Activated naive CD4-positive, alpha-beta T cell treated with anti-CD3 and anti-CD28 coated beads, Interleukin-2, amount 10 ng/mL, durations not matched to agents 7 days and 5 days (primary cell): ENCODE measurements around the gene CLSTN1.

Source experiments
- CTCF ChIA-PET: fragments of 350-600 bp; sonication (Branson Sonifier 250); formaldehyde crosslinking; loops from one replicate; lab custom pipeline; 2021; ENCODE audit warnings: antibody characterized with exemption; lab: Charles Lee
- DNase-seq: peaks from one replicate; pipeline ENCODE4 v3.0.0-alpha.2; 2020
- H3K27ac Mint-ChIP-seq: one replicate; pipeline ENCODE4 v1.8.0; 2021; ENCODE audit warnings: mild to moderate bottlenecking, moderate library complexity, mixed read lengths
- H3K27me3 Mint-ChIP-seq: one replicate; pipeline ENCODE4 v1.8.0; 2021; ENCODE audit warnings: mild to moderate bottlenecking, mixed read lengths
- H3K36me3 Mint-ChIP-seq: one replicate; pipeline ENCODE4 v1.8.0; 2021; ENCODE audit warnings: mixed read lengths
- H3K4me1 Mint-ChIP-seq: one replicate; pipeline ENCODE4 v1.8.0; 2021; ENCODE audit warnings: mixed read lengths
- H3K4me3 Mint-ChIP-seq: one replicate; pipeline ENCODE4 v1.8.0; 2021; ENCODE audit warnings: mild to moderate bottlenecking, moderate library complexity, mixed read lengths
- H3K9me3 Mint-ChIP-seq: one replicate; pipeline ENCODE4 v1.8.0; 2021; ENCODE audit warnings: mixed read lengths

The CLSTN1 gene

GRCh38 chr1:9846611-9847171 is 22.9 kb upstream of the CLSTN1 start:
- peaks cover 29% of the 10 kb centered on the region for H3K4me1 Mint-ChIP-seq
- no peak overlapping the region for H3K27ac Mint-ChIP-seq
- DNase-seq, result no peak
- H3K4me3 Mint-ChIP-seq, result no peak overlapping the region
- H3K27me3 Mint-ChIP-seq, result peaks cover 34% of the 10 kb centered on the region
- CTCF ChIA-PET, result interaction anchor here (1.5 to 2.0 kb wide), 2 partner anchors 15 to 62 kb away, joined by 3 to 11 read pairs; no protein-coding TSS in a partner anchor
- no peaks in the 10 kb centered on the region for H3K36me3 Mint-ChIP-seq
- no peaks in the 10 kb centered on the region for H3K9me3 Mint-ChIP-seq

- Mint-ChIP-seq H3K27ac (no peak overlapping the region), H3K4me1 (peaks cover 26% of the 10 kb centered on the region)
Measured at GRCh38 chr1:9845914-9846313, 22.1 kb upstream of the CLSTN1 start.

GRCh38 chr1:9844756-9845155 is 21.0 kb upstream of the CLSTN1 start:
- H3K4me3 Mint-ChIP-seq, result no peak overlapping the region
- H3K36me3 Mint-ChIP-seq, result no peaks in the 10 kb centered on the region
- H3K4me1 Mint-ChIP-seq, result peaks cover 15% of the 10 kb centered on the region
- CTCF ChIA-PET, result interaction anchor here (0.9 kb wide), 1 partner anchor 61 kb away, joined by 3 read pairs; no protein-coding TSS in a partner anchor
- H3K27ac Mint-ChIP-seq, result no peak overlapping the region
- DNase-seq, result no peak
- H3K9me3 Mint-ChIP-seq, result no peaks in the 10 kb centered on the region
- peaks cover 41% of the 10 kb centered on the region for H3K27me3 Mint-ChIP-seq

More at GRCh38 chr1:9845914-9846313, 22.1 kb upstream of the CLSTN1 start:
- CTCF ChIA-PET, result interaction anchor here (0.9 kb wide), 1 partner anchor 62 kb away, joined by 3 read pairs; no protein-coding TSS in a partner anchor
- Mint-ChIP-seq H3K27me3 (peaks cover 36% of the 10 kb centered on the region), H3K9me3 (no peaks in the 10 kb centered on the region), H3K4me3 (no peak overlapping the region), H3K36me3 (no peaks in the 10 kb centered on the region)
- no peak for DNase-seq

- no peak for DNase-seq
- CTCF ChIA-PET, result no interaction called here
Measured at GRCh38 chr1:9844106-9844505, 20.3 kb upstream of the CLSTN1 start.

GRCh38 chr1:9843576-9843945 is 19.8 kb upstream of the CLSTN1 start:
- Mint-ChIP-seq H3K4me1 (peaks cover 9% of the 10 kb centered on the region), H3K9me3 (no peaks in the 10 kb centered on the region), H3K36me3 (no peaks in the 10 kb centered on the region), H3K4me3 (no peak overlapping the region), H3K27ac (no peak overlapping the region), H3K27me3 (peaks cover 49% of the 10 kb centered on the region)
- no peak for DNase-seq
- CTCF ChIA-PET, result interaction anchor here (0.5 kb wide), 1 partner anchor 21 kb away, joined by 3 read pairs; no protein-coding TSS in a partner anchor

More at GRCh38 chr1:9844106-9844505, 20.3 kb upstream of the CLSTN1 start:
- Mint-ChIP-seq H3K9me3 (no peaks in the 10 kb centered on the region), H3K27me3 (peaks cover 45% of the 10 kb centered on the region), H3K4me3 (no peak overlapping the region), H3K27ac (no peak overlapping the region), H3K4me1 (peaks cover 9% of the 10 kb centered on the region), H3K36me3 (no peaks in the 10 kb centered on the region)

GRCh38 chr1:9842781-9843575 is 19.2 kb upstream of the CLSTN1 start:
- no peak for DNase-seq
- Mint-ChIP-seq H3K27ac (no peak overlapping the region), H3K4me3 (no peak overlapping the region), H3K4me1 (peaks cover 7% of the 10 kb centered on the region), H3K36me3 (no peaks in the 10 kb centered on the region), H3K9me3 (no peaks in the 10 kb centered on the region), H3K27me3 (peaks cover 50% of the 10 kb centered on the region)
- CTCF ChIA-PET, result interaction anchor here (0.5 to 1.9 kb wide), 2 partner anchors 22 to 57 kb away, joined by 3 to 5 read pairs; no protein-coding TSS in a partner anchor

- Mint-ChIP-seq H3K36me3 (no peaks in the 10 kb centered on the region), H3K4me1 (peaks cover 4% of the 10 kb centered on the region), H3K4me3 (no peak overlapping the region), H3K27me3 (peaks cover 56% of the 10 kb centered on the region), H3K27ac (no peak overlapping the region), H3K9me3 (no peaks in the 10 kb centered on the region)
- CTCF ChIA-PET, result interaction anchor here (0.5 to 1.9 kb wide), 2 partner anchors 33 to 56 kb away, joined by 3 to 5 read pairs; no protein-coding TSS in a partner anchor
- no peak for DNase-seq
Measured at GRCh38 chr1:9842073-9842711, 18.4 kb upstream of the CLSTN1 start.

GRCh38 chr1:9841460-9841859 is 17.7 kb upstream of the CLSTN1 start:
- Mint-ChIP-seq H3K27ac (no peak overlapping the region), H3K4me3 (no peak overlapping the region), H3K27me3 (peaks cover 59% of the 10 kb centered on the region), H3K9me3 (no peaks in the 10 kb centered on the region), H3K36me3 (no peaks in the 10 kb centered on the region), H3K4me1 (peaks cover 4% of the 10 kb centered on the region)
- DNase-seq, result no peak
- CTCF ChIA-PET, result interaction anchor here (1.9 kb wide), 1 partner anchor 56 kb away, joined by 5 read pairs; no protein-coding TSS in a partner anchor

- H3K4me3 Mint-ChIP-seq, result no peak overlapping the region
- no peaks in the 10 kb centered on the region for H3K9me3 Mint-ChIP-seq
- H3K36me3 Mint-ChIP-seq, result no peaks in the 10 kb centered on the region
- no peak overlapping the region for H3K27ac Mint-ChIP-seq
- peaks cover 63% of the 10 kb centered on the region for H3K27me3 Mint-ChIP-seq
- DNase-seq, result no peak
- H3K4me1 Mint-ChIP-seq, result no peaks in the 10 kb centered on the region
- CTCF ChIA-PET, result interaction anchor here (1.3 kb wide), 1 partner anchor 13 kb away, joined by 3 read pairs; no protein-coding TSS in a partner anchor
Measured at GRCh38 chr1:9840176-9840575, 16.4 kb upstream of the CLSTN1 start.

- CTCF ChIA-PET, result interaction anchor here (1.3 kb wide), 1 partner anchor 11 kb away, joined by 3 read pairs; no protein-coding TSS in a partner anchor
- no peak overlapping the region for H3K27ac Mint-ChIP-seq
- H3K27me3 Mint-ChIP-seq, result peaks cover 59% of the 10 kb centered on the region
- DNase-seq, result no peak
- no peak overlapping the region for H3K4me3 Mint-ChIP-seq
- H3K36me3 Mint-ChIP-seq, result no peaks in the 10 kb centered on the region
- H3K9me3 Mint-ChIP-seq, result no peaks in the 10 kb centered on the region
- H3K4me1 Mint-ChIP-seq, result no peaks in the 10 kb centered on the region
Measured at GRCh38 chr1:9838946-9839345, 15.2 kb upstream of the CLSTN1 start.

- peaks cover 56% of the 10 kb centered on the region for H3K27me3 Mint-ChIP-seq
- no peak overlapping the region for H3K4me3 Mint-ChIP-seq
- DNase-seq, result no peak
- H3K9me3 Mint-ChIP-seq, result no peaks in the 10 kb centered on the region
- CTCF ChIA-PET, result no interaction called here
- H3K36me3 Mint-ChIP-seq, result no peaks in the 10 kb centered on the region
- H3K4me1 Mint-ChIP-seq, result no peaks in the 10 kb centered on the region
- no peak overlapping the region for H3K27ac Mint-ChIP-seq
Measured at GRCh38 chr1:9836632-9836960, 12.8 kb upstream of the CLSTN1 start.

- Mint-ChIP-seq H3K9me3 (no peaks in the 10 kb centered on the region), H3K4me3 (no peak overlapping the region), H3K27ac (no peak overlapping the region), H3K4me1 (no peaks in the 10 kb centered on the region), H3K27me3 (peaks cover 50% of the 10 kb centered on the region), H3K36me3 (no peaks in the 10 kb centered on the region)
- no peak for DNase-seq
- CTCF ChIA-PET, result no interaction called here
Measured at GRCh38 chr1:9835758-9836631, 12.2 kb upstream of the CLSTN1 start.

- Mint-ChIP-seq H3K27ac (no peak overlapping the region), H3K9me3 (no peaks in the 10 kb centered on the region), H3K36me3 (no peaks in the 10 kb centered on the region), H3K4me1 (no peaks in the 10 kb centered on the region), H3K4me3 (no peak overlapping the region), H3K27me3 (peaks cover 45% of the 10 kb centered on the region)
- DNase-seq, result no peak
- CTCF ChIA-PET, result no interaction called here
Measured at GRCh38 chr1:9835404-9835757, 11.6 kb upstream of the CLSTN1 start.
